ENCODE results near the gene PANX1. TPM values are rescaled to one million over a fixed set of nuclear protein-coding genes. Genes with fewer than 3 reads are reported as not detected.

Gene PANX1
- total RNA-seq, 1 donor from 2014 or later = 30.5 TPM

DNA sequence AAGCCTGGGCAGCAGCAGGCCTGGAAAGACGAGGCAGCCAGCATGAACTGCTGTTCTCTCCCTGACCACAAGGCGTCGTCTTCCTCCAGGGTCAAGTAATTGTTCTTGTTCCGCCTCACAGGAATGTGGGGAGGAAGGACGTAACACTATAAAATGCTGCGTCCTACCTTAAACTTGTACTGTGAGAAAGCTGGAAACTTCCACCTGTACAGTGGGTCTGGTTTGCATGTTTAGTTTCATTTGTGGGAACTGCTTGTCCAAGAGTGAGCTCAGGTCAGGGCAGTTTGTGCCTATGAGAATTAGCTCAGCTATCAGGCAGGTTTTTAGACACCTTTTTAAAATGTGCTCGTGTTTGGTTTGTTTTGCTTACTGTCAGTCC, 55.2 kb downstream of the PANX1 start:
- no peak for DNase-seq (ENCODE audit: low spot score)

GRCh38 chr11:94184362-94184761, 55.7 kb downstream of the PANX1 start:
- DNase-seq (ENCODE audit: low spot score) = no peak

- DNase-seq (ENCODE audit: low spot score) = no peak
Measured at GRCh38 chr11:94184846-94185245, 56.2 kb downstream of the PANX1 start.

DNA sequence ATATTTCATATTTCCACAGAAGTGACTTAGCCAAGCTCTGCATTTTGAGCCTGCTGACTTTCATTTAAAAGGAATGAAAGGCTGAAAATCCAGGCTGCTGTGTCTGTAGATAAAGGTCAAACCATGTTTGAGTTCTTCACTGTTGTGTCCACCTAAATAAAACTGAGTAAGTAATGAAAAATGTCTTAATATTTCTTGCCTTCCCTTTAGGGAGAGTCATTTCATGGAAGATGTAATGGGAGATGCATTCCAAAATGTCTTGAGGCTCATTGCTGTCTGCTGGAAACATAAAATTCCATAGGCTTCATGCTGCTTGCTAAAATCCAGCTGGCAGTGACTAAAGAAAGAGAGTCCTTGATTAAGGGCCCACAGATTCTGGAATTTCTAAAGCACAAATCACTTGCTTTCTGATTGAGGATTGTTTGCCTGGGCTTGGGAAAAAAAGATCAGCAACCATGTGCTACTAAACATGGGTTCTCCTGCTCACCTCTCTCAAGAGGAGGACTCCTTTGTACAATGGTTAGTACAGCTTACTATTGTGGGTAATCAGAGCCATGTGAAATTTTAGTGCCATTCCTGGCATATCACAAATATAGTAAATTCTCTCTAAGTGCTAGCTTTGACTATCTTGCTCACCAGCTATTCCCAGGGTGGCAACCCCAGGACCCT, 56.9 kb downstream of the PANX1 start:
- DNase-seq (ENCODE audit: low spot score) = no peak

DNA sequence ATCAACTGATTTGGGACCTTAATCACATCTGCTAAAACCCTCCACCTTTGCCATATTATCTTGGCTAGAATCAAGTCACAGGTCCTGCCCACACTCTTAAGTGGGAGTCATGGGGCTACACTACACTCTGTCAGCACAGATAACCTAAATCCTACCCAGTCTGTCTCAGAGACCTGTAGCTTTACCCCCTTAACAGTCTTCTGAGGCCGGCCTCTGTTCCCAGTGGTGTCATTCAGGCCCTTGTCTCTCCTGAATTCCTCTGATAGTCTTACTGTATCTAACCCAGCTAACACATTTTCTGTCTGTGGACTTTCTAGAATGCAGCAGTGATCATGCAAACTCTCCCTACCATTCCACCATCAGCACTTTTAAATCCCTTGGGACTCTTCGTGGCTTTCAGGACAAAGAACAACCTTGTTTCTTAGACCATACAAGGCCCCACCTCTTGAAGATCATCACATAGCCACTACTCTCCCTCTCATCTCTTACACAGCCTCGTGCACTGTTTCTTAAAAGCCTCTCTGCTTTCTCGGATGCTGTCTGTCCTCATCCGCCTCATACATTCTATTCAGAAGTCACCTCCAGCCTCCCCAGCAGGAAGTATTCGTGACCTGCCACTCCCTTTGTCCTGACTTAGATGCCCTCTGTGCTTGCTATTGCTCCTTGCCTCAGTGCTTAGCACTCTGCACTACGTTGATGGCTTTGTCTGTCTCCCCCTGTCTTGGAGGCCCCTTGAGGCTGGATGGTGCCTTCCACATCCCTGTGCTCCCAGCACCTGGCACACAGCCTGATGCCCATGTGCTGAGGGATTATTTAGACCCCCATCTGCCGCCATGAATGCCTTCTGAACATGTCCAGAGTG, 57.9 kb downstream of the PANX1 start:
- DNase-seq (ENCODE audit: low spot score) = no peak

DNA sequence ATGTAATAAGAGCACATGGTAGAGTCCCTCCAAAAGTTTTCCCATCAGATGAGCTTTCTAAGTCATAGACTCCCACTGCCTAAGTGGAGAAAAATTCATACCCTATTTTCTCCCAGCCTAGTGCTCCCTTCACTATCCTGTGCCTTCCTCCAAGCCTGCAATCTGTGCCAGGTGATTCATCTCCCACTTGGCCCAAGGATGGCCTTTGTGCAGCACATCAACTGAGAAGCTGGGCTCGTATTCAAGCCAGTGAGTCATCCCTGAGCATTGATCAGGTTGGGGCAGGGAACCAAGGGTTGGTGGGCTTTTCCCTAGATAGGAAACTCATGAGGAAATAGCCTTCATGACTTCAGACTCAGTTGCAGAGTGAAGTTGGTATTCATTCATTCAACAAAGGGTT, 64.6 kb downstream of the PANX1 start:
- no peak for DNase-seq (ENCODE audit: low spot score)

DNA sequence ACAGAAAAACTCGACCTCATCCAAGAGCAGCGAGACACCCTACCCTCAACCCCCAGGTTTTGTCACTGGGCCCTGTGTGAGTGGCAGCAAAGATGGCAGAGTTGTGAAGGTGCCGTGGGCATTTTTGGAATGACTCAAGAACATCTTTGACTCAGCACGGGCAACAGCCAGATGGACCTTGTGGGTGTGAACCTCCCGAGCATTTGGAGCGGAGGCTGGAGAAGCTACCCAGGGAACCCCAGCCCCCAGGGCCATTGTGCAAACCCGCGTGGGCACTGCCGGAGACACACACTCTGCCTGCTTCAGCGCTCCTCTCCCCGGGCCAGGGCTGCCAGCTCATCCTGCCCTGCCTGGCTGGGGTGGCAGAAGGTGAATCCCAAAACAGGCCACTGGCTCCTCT, 66.1 kb downstream of the PANX1 start:
- DNase-seq (ENCODE audit: low spot score) = no peak

GRCh38 chr11:94196363-94196762, 67.7 kb downstream of the PANX1 start:
- DNase-seq (ENCODE audit: low spot score) = no peak

DNA sequence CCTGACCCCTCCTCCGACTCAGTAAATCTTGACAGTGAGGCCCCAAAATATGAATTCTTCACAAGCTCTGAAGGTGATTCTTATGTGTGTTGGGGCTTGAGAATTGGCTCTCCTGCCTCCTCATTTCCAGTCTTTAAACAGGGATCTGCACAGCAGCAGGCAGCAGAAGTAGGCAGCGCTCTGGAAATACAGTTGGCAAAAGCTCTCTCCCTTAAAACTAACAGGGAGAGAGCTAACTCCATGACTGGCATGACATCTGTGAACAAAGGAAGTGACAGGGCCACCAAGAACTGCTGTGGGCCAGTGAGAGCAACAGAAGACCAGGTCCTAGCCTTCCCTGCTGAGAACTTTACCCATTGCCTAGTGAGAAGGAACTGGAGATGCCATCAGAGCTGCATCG, 70.1 kb downstream of the PANX1 start:
- DNase-seq (ENCODE audit: low spot score) = no peak

DNA sequence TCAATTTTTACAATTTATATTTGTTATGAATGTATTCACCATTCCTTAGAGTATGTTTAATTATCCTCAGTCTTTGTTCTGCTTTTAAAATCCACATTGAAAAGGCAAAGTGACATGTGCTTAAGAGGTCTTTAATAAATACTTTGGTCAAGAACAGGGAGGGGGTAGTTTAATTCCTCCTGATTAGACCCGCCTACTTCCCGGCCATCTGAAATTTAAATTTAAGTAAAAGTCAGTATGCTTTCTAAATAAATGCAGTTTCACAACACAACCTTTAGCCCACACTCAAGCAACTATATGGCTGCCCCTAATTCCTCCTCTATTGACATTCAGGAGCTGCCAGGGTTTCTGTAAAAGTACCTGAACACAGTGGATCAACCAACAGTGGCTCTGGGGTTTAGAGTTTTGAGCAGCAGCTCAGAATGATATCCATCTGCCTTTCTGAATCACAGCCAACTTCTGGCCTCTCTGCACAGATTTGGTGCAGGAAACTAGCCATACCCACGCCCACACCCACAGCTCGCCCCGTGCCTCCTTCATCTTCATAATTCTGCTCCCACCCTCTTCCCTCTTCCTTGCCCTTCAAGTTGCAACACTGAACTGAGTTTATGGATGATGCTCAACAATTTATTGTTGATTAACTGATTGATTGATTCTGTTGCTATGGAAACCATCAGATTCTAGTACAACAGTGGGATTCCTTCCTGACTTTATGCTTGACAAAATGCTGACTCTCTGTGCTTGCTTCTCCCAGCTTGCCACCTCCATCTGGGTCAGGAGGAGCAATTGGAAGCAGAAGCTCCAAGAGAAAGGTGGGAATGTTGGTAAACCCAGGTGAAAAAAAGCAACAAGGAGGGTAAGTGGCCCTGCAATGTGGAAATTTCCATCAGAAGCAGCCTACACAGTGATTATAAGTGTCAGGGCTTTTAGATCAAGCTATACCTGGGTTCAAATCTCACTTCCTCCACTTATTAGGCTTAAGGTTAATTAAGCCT, 70.8 kb downstream of the PANX1 start:
- no peak for DNase-seq (ENCODE audit: low spot score)

DNA sequence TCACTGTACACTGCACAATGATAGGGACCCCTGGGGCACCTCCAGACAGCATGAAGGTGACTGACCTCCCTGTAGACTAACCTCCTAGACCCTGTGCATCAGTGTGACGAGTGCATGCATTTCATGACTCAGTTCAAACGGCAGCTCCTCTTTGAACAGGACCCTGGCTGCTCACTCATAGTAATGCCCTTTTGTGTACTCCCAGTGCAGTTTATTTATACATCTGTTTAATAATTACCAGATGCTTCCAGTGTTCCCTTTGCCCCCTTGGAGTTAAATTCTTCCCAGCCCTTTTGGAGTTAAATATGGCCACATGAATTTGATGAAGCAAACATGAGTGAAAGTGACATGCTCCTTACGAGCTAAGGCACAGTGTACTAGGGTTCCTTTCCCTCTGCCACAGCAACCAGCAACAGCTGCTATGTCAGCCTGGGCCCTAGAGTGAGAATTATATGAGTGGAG, 72.4 kb downstream of the PANX1 start:
- no peak for DNase-seq (ENCODE audit: low spot score)

GRCh38 chr11:94203070-94203469, 74.4 kb downstream of the PANX1 start:
- no peak for DNase-seq (ENCODE audit: low spot score)

- no peak for DNase-seq (ENCODE audit: low spot score)
Measured at GRCh38 chr11:94211261-94211830, 82.7 kb downstream of the PANX1 start.

- no peak for DNase-seq (ENCODE audit: low spot score)
Measured at GRCh38 chr11:94212898-94213297, 84.3 kb downstream of the PANX1 start.

GRCh38 chr11:94217705-94218104, 89.1 kb downstream of the PANX1 start:
- no peak for DNase-seq (ENCODE audit: low spot score)

DNA sequence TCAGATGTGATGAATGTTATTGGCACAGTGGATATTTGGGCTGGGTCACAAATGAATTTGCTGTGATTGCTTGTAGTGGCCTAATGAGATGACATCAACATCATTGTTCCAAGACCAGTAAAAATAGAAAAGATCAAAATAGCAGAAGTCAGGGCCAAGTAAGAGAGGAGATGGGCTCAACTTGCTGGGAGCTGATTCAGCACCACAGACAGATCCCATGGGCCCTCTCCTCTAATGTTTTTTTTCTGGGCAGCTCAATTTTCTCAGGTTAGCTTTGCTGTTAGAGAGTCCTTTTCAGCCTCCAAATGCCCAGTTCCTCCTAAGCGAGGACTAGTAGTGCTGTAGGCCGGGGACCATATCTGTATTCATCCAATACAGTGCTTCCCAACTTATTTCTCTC, 89.7 kb downstream of the PANX1 start:
- no peak for DNase-seq (ENCODE audit: low spot score)

GRCh38 chr11:94219771-94220170, 91.1 kb downstream of the PANX1 start:
- no peak for DNase-seq (ENCODE audit: low spot score)

DNA sequence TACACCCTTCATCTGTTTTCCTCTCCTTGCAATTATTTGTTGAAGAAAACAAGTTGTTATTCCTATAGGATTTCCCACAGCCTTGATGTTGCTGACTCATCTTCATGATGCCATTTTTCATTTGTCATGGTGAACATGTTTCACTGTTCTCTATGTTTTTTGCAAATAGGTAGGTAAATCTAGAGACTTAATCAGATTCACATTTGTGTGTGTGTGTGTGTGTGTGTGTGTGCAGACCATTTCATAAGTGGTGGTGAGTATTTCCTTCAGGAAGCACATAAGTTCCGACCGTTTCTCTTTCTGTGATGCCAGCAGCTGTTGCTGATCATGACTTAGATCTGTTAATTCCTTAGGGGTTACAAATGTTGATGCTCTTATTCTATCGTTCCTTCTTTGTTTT, 95.4 kb downstream of the PANX1 start:
- DNase-seq (ENCODE audit: low spot score) = no peak
